GM23338 (cell line): Measurements from ENCODE around the gene SLC2A8. TPM values are rescaled to one million over a fixed set of nuclear protein-coding genes. Genes with fewer than 3 reads are reported as not detected.

Experiments
- ATAC-seq: fragments of 200-7000 bp; cut with Tn5 transposase; 3 replicates; pipeline ENCODE4 v1.9.1; 2020
- DNase-seq: peaks from one replicate; pipeline ENCODE4 v3.0.0-alpha.2; 2015; ENCODE audit warnings: low spot score
- H2AFZ ChIP-seq: fragments of 200-600 bp; sonication (generic); 2 replicates; pipeline ENCODE4 v1.8.0; 2016; ENCODE audit warnings: antibody characterized with exemption, mild to moderate bottlenecking, moderate library complexity
- H3F3A ChIP-seq: fragments of 200-600 bp; sonication (generic); replicated peaks from 2 replicates; pipeline ENCODE4 v1.8.0; 2017; ENCODE audit warnings: antibody characterized with exemption, mixed run types, low read depth
- H3K27ac ChIP-seq: fragments of 200-600 bp; sonication (generic); 2 replicates; pipeline ENCODE4 v1.6.1; 2016; ENCODE audit warnings: low read depth
- H3K27me3 ChIP-seq: fragments of 200-600 bp; sonication (generic); 2 replicates; pipeline ENCODE4 v1.8.0; 2016; ENCODE audit warnings: mild to moderate bottlenecking, mixed run types, moderate library complexity; ENCODE audit not compliant: insufficient read depth
- H3K36me3 ChIP-seq: fragments of 200-600 bp; sonication (generic); 2 replicates; pipeline ENCODE4 v1.8.0; 2016; ENCODE audit warnings: mild to moderate bottlenecking; ENCODE audit not compliant: insufficient read depth
- H3K4me1 ChIP-seq: fragments of 200-600 bp; sonication (generic); 2 replicates; pipeline ENCODE4 v1.8.0; 2016; ENCODE audit warnings: mild to moderate bottlenecking, moderate library complexity; ENCODE audit not compliant: insufficient read depth
- H3K4me2 ChIP-seq: fragments of 200-600 bp; sonication (generic); 2 replicates; pipeline ENCODE4 v1.7.1; 2017; ENCODE audit warnings: mixed run types
- H3K4me3 ChIP-seq: fragments of 200-600 bp; sonication (generic); 2 replicates; pipeline ENCODE4 v1.6.1; 2016; ENCODE audit warnings: mixed run types
- H3K79me2 ChIP-seq: fragments of 200-600 bp; sonication (generic); replicated peaks from 2 replicates; pipeline ENCODE4 v1.8.0; 2017; ENCODE audit warnings: mild to moderate bottlenecking; ENCODE audit not compliant: insufficient read depth
- H3K9me2 ChIP-seq: fragments of 200-600 bp; sonication (generic); 2 replicates; pipeline ENCODE4 v1.8.0; 2017; ENCODE audit not compliant: insufficient read depth
- H4K20me1 ChIP-seq: fragments of 200-600 bp; sonication (generic); replicated peaks from 2 replicates; pipeline ENCODE4 v1.8.0; 2017; ENCODE audit warnings: mild to moderate bottlenecking; ENCODE audit not compliant: insufficient read depth
- H3K27ac Mint-ChIP-seq: 2 replicates; pipeline ENCODE4 v1.8.0; 2020; ENCODE audit warnings: inconsistent platforms, mild to moderate bottlenecking, moderate library complexity, mixed read lengths
- H3K27me3 Mint-ChIP-seq: 3 replicates; pipeline ENCODE4 v1.8.0; 2022; ENCODE audit warnings: low read depth, mild to moderate bottlenecking, moderate library complexity, mixed read lengths, inconsistent platforms; ENCODE audit not compliant: insufficient read depth, poor library complexity
- H3K36me3 Mint-ChIP-seq: 3 replicates; pipeline ENCODE4 v1.8.0; 2021; ENCODE audit warnings: low read depth, mild to moderate bottlenecking, inconsistent platforms, moderate library complexity, mixed read lengths
- H3K4me1 Mint-ChIP-seq: 3 replicates; pipeline ENCODE4 v1.8.0; 2020; ENCODE audit warnings: mild to moderate bottlenecking, inconsistent platforms, mixed read lengths
- H3K4me3 Mint-ChIP-seq: 3 replicates; pipeline ENCODE4 v1.8.0; 2021; ENCODE audit warnings: moderate library complexity, mild to moderate bottlenecking, inconsistent platforms, mixed read lengths
- H3K9me3 Mint-ChIP-seq: 3 replicates; pipeline ENCODE4 v1.8.0; 2020; ENCODE audit warnings: moderate library complexity, mild to moderate bottlenecking, inconsistent platforms, mixed read lengths
- CREB1 ChIP-seq: fragments of 250-450 bp; sonication (Bioruptor Pico); IDR thresholded peaks from 2 replicates; pipeline ENCODE4 v1.5.0; 2020; ENCODE audit warnings: low read depth, mild to moderate bottlenecking, moderate library complexity
- CTCF ChIP-seq, 2 experiments: fragments of 200-600 bp in 1 of 2; sonication (generic) in 1 of 2; conservative IDR thresholded peaks; 2 replicates each; pipeline versions ENCODE4 v1.5.1 to v1.6.1; 2016 to 2017; ENCODE audit warnings: antibody characterized with exemption in 2 of 2, low read depth in 2 of 2, mild to moderate bottlenecking in 2 of 2, moderate library complexity in 1 of 2
- ETS1 ChIP-seq: IDR thresholded peaks from 2 replicates; pipeline ENCODE4 v1.6.1; 2016; ENCODE audit warnings: antibody characterized with exemption
- EZH2 ChIP-seq: fragments of 200-600 bp; sonication (generic); IDR thresholded peaks from one replicate; pipeline ENCODE4 v1.8.0; 2017; ENCODE audit warnings: antibody characterized with exemption, mild to moderate bottlenecking, low read depth; ENCODE audit not compliant: unreplicated experiment
- EZH2phosphoT487 ChIP-seq: fragments of 200-600 bp; sonication (generic); IDR thresholded peaks from one replicate; pipeline ENCODE4 v1.8.1; 2018; ENCODE audit warnings: antibody characterized with exemption; ENCODE audit not compliant: unreplicated experiment
- JUNB ChIP-seq: IDR thresholded peaks from one replicate; pipeline ENCODE4 v1.6.1; 2016; ENCODE audit warnings: antibody characterized with exemption; ENCODE audit not compliant: unreplicated experiment
- NANOG ChIP-seq: IDR thresholded peaks from 2 replicates; pipeline ENCODE4 v1.6.1; 2016; ENCODE audit warnings: antibody characterized with exemption, borderline replicate concordance
- POLR2AphosphoS5 ChIP-seq: IDR thresholded peaks from 2 replicates; pipeline ENCODE4 v1.6.1; 2016; ENCODE audit warnings: antibody characterized with exemption, low read depth
- REST ChIP-seq: IDR thresholded peaks from one replicate; pipeline ENCODE4 v1.6.1; 2018; ENCODE audit warnings: antibody characterized with exemption; ENCODE audit not compliant: unreplicated experiment
- STAT1 ChIP-seq: IDR thresholded peaks from one replicate; pipeline ENCODE4 v1.6.1; 2016; ENCODE audit warnings: antibody characterized with exemption; ENCODE audit not compliant: unreplicated experiment
- ZNF114 ChIP-seq: fragments of 250-450 bp; sonication (Bioruptor Pico); IDR thresholded peaks from 2 replicates; pipeline ENCODE4 v1.5.0; 2020; ENCODE audit warnings: mild to moderate bottlenecking, moderate library complexity
- ZNF331 ChIP-seq: fragments of 250-450 bp; sonication (Bioruptor Pico); IDR thresholded peaks from 2 replicates; pipeline ENCODE4 v1.5.0; 2020; ENCODE audit warnings: low read depth, mild to moderate bottlenecking, moderate library complexity
- polyA plus RNA-seq: library from polyadenylated mRNA; unstranded; fragments of >200 nt; fragmentation: Nextera tagmentation; extraction: Ambion mirVana; gene quantifications from 2 replicates; pipeline ENCODE4 v1.2.1, GENCODE V29; 2016
- total RNA-seq: library from RNA; depleted of rRNA; stranded (reverse); fragments of >200 nt; shearing (Covaris generic); gene quantifications from 2 replicates; pipeline ENCODE4 v1.2.3, GENCODE V29; 2014
- TF ChIP-seq, protein P1 (sequence below): fragments of 250-450 bp; sonication (Bioruptor Pico); IDR thresholded peaks from 2 replicates; pipeline ENCODE4 v1.5.0; 2020; ENCODE audit warnings: mild to moderate bottlenecking, moderate library complexity

The SLC2A8 gene
- total and polyA plus RNA-seq, 2 experiments from 2014 or later = 16.3 to 34.1 TPM

DNA sequence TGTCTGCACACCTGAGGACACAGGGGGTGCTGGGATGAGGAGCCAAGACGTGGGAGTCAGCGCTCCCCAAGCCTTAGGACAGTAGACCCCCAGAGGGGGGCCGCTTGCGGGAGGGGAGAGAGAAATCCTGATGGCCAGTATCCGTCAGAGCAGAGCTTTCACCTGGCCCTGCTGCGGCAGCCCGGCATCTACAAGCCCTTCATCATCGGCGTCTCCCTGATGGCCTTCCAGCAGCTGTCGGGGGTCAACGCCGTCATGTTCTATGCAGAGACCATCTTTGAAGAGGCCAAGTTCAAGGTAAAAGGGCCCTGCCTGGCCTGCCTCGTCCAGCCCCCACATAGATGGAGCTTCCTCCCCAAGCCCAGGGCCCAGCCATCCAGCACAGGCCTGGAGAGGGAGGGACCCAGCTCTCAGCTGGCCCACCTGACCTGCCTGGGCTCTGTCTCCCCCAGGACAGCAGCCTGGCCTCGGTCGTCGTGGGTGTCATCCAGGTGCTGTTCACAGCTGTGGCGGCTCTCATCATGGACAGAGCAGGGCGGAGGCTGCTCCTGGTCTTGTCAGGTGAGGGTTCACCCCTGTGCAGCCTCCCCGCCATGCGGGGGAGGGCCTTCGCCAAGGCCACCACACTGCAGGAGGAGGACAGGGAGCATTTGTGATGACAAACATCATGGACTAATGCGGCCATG lies 6.7 kb downstream of the SLC2A8 start:
- peaks cover 8% of the 10 kb centered on the region for H3K36me3 Mint-ChIP-seq
- H3K36me3 ChIP-seq = no peaks in the 10 kb centered on the region; the same call in 1 of the 2 replicates
- DNase-seq = no peak
- H3K4me3 Mint-ChIP-seq = no peak overlapping the region
- no peaks in the 10 kb centered on the region for H3F3A ChIP-seq
- no peak for ATAC-seq
- peaks cover 12% of the 10 kb centered on the region for H3K79me2 ChIP-seq
- H3K4me1 ChIP-seq = no peaks in the 10 kb centered on the region; the same call in 1 of the 2 replicates
- H3K27me3 Mint-ChIP-seq = peaks cover 8% of the 10 kb centered on the region
- H3K27ac Mint-ChIP-seq = no peak overlapping the region
- H3K27ac ChIP-seq = no peak overlapping the region
- no peak overlapping the region for H2AFZ ChIP-seq
- no peaks in the 10 kb centered on the region for H3K9me2 ChIP-seq
- no peaks in the 10 kb centered on the region for H3K27me3 ChIP-seq
- H3K9me3 Mint-ChIP-seq = no peaks in the 10 kb centered on the region
- no peak overlapping the region for H3K4me3 ChIP-seq
- no peak for TF ChIP-seq POLR2AphosphoS5
- TF ChIP-seq STAT1 = no peak
- no peak for TF ChIP-seq CTCF (conservative IDR thresholded peaks at IDR 0.05; ENCODE audit: low read depth in 2 of 2)
- TF ChIP-seq JUNB = no peak
- TF ChIP-seq CREB1 (CRISPR knock-in tag) = no peak
- no peak for TF ChIP-seq EZH2
- TF ChIP-seq, protein P1, sequence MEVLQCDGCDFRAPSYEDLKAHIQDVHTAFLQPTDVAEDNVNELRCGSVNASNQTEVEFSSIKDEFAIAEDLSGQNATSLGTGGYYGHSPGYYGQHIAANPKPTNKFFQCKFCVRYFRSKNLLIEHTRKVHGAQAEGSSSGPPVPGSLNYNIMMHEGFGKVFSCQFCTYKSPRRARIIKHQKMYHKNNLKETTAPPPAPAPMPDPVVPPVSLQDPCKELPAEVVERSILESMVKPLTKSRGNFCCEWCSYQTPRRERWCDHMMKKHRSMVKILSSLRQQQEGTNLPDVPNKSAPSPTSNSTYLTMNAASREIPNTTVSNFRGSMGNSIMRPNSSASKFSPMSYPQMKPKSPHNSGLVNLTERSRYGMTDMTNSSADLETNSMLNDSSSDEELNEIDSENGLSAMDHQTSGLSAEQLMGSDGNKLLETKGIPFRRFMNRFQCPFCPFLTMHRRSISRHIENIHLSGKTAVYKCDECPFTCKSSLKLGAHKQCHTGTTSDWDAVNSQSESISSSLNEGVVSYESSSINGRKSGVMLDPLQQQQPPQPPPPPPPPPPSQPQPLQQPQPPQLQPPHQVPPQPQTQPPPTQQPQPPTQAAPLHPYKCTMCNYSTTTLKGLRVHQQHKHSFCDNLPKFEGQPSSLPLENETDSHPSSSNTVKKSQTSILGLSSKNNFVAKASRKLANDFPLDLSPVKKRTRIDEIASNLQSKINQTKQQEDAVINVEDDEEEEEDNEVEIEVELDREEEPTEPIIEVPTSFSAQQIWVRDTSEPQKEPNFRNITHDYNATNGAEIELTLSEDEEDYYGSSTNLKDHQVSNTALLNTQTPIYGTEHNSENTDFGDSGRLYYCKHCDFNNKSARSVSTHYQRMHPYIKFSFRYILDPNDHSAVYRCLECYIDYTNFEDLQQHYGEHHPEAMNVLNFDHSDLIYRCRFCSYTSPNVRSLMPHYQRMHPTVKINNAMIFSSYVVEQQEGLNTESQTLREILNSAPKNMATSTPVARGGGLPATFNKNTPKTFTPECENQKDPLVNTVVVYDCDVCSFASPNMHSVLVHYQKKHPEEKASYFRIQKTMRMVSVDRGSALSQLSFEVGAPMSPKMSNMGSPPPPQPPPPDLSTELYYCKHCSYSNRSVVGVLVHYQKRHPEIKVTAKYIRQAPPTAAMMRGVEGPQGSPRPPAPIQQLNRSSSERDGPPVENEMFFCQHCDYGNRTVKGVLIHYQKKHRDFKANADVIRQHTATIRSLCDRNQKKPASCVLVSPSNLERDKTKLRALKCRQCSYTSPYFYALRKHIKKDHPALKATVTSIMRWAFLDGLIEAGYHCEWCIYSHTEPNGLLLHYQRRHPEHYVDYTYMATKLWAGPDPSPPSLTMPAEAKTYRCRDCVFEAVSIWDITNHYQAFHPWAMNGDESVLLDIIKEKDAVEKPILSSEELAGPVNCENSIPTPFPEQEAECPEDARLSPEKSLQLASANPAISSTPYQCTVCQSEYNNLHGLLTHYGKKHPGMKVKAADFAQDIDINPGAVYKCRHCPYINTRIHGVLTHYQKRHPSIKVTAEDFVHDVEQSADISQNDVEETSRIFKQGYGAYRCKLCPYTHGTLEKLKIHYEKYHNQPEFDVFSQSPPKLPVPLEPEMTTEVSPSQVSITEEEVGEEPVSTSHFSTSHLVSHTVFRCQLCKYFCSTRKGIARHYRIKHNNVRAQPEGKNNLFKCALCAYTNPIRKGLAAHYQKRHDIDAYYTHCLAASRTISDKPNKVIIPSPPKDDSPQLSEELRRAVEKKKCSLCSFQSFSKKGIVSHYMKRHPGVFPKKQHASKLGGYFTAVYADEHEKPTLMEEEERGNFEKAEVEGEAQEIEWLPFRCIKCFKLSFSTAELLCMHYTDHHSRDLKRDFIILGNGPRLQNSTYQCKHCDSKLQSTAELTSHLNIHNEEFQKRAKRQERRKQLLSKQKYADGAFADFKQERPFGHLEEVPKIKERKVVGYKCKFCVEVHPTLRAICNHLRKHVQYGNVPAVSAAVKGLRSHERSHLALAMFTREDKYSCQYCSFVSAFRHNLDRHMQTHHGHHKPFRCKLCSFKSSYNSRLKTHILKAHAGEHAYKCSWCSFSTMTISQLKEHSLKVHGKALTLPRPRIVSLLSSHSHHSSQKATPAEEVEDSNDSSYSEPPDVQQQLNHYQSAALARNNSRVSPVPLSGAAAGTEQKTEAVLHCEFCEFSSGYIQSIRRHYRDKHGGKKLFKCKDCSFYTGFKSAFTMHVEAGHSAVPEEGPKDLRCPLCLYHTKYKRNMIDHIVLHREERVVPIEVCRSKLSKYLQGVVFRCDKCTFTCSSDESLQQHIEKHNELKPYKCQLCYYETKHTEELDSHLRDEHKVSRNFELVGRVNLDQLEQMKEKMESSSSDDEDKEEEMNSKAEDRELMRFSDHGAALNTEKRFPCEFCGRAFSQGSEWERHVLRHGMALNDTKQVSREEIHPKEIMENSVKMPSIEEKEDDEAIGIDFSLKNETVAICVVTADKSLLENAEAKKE (CRISPR knock-in tag) = no peak
- TF ChIP-seq EZH2phosphoT487 = no peak
- TF ChIP-seq ZNF114 (CRISPR knock-in tag) = no peak
- TF ChIP-seq NANOG = no peak
- TF ChIP-seq REST = no peak
- TF ChIP-seq ETS1 = no peak
- TF ChIP-seq ZNF331 (CRISPR knock-in tag) = no peak
- H4K20me1 ChIP-seq = 0 out of 2 replicates have a peak, but pooled peaks cover 1% of the 10 kb centered on the region
- H3K4me1 Mint-ChIP-seq = peaks cover 3% of the 10 kb centered on the region; the same call in 2 of the 3 replicates
- H3K4me2 ChIP-seq = no peak overlapping the region
